SK-N-SH treated with all-trans-retinoic acid at 6 μM for 48 hours (cell line): Measurements from ENCODE around the gene CHRNB1.

Source experiments
- ATAC-seq: fragments of 200-7000 bp; cut with Tn5 transposase; 3 replicates; pipeline ENCODE4 v1.9.1; 2020; ENCODE audit warnings: mild to moderate bottlenecking, moderate library complexity
- ARNTL ChIP-seq: fragments of 450-650 bp; formaldehyde crosslinking; IDR thresholded peaks from 2 replicates; pipeline ENCODE4 v1.5.0; 2020; ENCODE audit warnings: low read depth, mild to moderate bottlenecking, moderate library complexity, borderline replicate concordance
- BACH2 ChIP-seq: fragments of 250-450 bp; sonication (Bioruptor Pico); IDR thresholded peaks from 2 replicates; pipeline ENCODE4 v1.9.0; 2021; ENCODE audit warnings: mild to moderate bottlenecking, borderline replicate concordance
- CREB5 ChIP-seq: fragments of 250-450 bp; sonication (Bioruptor Pico); IDR thresholded peaks from 2 replicates; pipeline ENCODE4 v1.5.1; 2020; ENCODE audit warnings: low read depth, mild to moderate bottlenecking, moderate library complexity
- CSDC2 ChIP-seq: fragments of 250-450 bp; sonication (Bioruptor Pico); IDR thresholded peaks from 2 replicates; pipeline ENCODE4 v1.5.0; 2020; ENCODE audit warnings: mild to moderate bottlenecking, moderate library complexity
- CSRNP3 ChIP-seq: fragments of 250-450 bp; sonication (Bioruptor Pico); IDR thresholded peaks from 2 replicates; pipeline ENCODE4 v1.5.1; 2021; ENCODE audit warnings: mild to moderate bottlenecking, moderate library complexity
- ESRRG ChIP-seq: fragments of 250-450 bp; sonication (Bioruptor Pico); IDR thresholded peaks from 2 replicates; pipeline ENCODE4 v1.6.1; 2021; ENCODE audit warnings: mild to moderate bottlenecking
- GLIS3 ChIP-seq: fragments of 250-450 bp; sonication (Bioruptor Pico); IDR thresholded peaks from 2 replicates; pipeline ENCODE4 v1.5.0; 2020; ENCODE audit warnings: mild to moderate bottlenecking, moderate library complexity
- ISL1 ChIP-seq: fragments of 250-450 bp; sonication (Bioruptor Pico); IDR thresholded peaks from 2 replicates; pipeline ENCODE4 v2.1.2; 2022; ENCODE audit warnings: mild to moderate bottlenecking, moderate library complexity
- PPARA ChIP-seq: fragments of 250-450 bp; sonication (Bioruptor Pico); IDR thresholded peaks from 2 replicates; pipeline ENCODE4 v1.5.0; 2020; ENCODE audit warnings: mild to moderate bottlenecking, borderline replicate concordance
- RARB ChIP-seq: fragments of 250-450 bp; sonication (Bioruptor Pico); IDR thresholded peaks from 2 replicates; pipeline ENCODE4 v1.8.0; 2021; ENCODE audit warnings: mild to moderate bottlenecking, moderate library complexity
- SNAI2 ChIP-seq: fragments of 250-450 bp; sonication (Bioruptor Pico); IDR thresholded peaks from 2 replicates; pipeline ENCODE4 v1.5.0; 2020; ENCODE audit warnings: mild to moderate bottlenecking, moderate library complexity
- TCF4 ChIP-seq: fragments of 250-450 bp; sonication (Bioruptor Pico); IDR thresholded peaks from 2 replicates; pipeline ENCODE4 v1.8.0; 2021; ENCODE audit warnings: mild to moderate bottlenecking, moderate library complexity, borderline replicate concordance
- TSHZ2 ChIP-seq: fragments of 250-450 bp; sonication (Bioruptor Pico); IDR thresholded peaks from 2 replicates; pipeline ENCODE4 v1.5.0; 2020; ENCODE audit warnings: mild to moderate bottlenecking, moderate library complexity
- ZC3H10 ChIP-seq: fragments of 250-450 bp; sonication (Bioruptor Pico); IDR thresholded peaks from 2 replicates; pipeline ENCODE4 v1.5.1; 2021; ENCODE audit warnings: mild to moderate bottlenecking, moderate library complexity
- ZFP3 ChIP-seq: fragments of 250-450 bp; sonication (Bioruptor Pico); IDR thresholded peaks from 2 replicates; pipeline ENCODE4 v1.5.0; 2020; ENCODE audit warnings: mild to moderate bottlenecking, moderate library complexity
- ZFP30 ChIP-seq: fragments of 450-650 bp; formaldehyde crosslinking; IDR thresholded peaks from 2 replicates; pipeline ENCODE4 v1.5.0; 2022; ENCODE audit warnings: mild to moderate bottlenecking, moderate library complexity
- ZNF565 ChIP-seq: fragments of 450-650 bp; formaldehyde crosslinking; conservative IDR thresholded peaks from 2 replicates; pipeline ENCODE4 v1.5.0; 2020; ENCODE audit warnings: low read depth, mild to moderate bottlenecking, moderate library complexity
- TF ChIP-seq, protein P1 (sequence below): fragments of 250-450 bp; sonication (Bioruptor Pico); IDR thresholded peaks from 2 replicates; pipeline ENCODE4 v1.8.0; 2020; ENCODE audit warnings: mild to moderate bottlenecking, moderate library complexity, borderline replicate concordance

Gene CHRNB1

GRCh38 chr17:7459961-7460545 is 15.2 kb downstream of the CHRNB1 start:
- ATAC-seq, result no peak
- TF ChIP-seq ARNTL (no peak), ZFP30 (no peak), TSHZ2 (CRISPR knock-in tag) (no peak), ISL1 (CRISPR knock-in tag) (no peak), CSRNP3 (CRISPR knock-in tag) (no peak), ESRRG (CRISPR knock-in tag) (no peak), ZC3H10 (CRISPR knock-in tag) (no peak), TCF4 (CRISPR knock-in tag) (no peak), GLIS3 (no peak), RARB (CRISPR knock-in tag) (no peak), SNAI2 (CRISPR knock-in tag) (no peak), ZFP3 (no peak), CSDC2 (CRISPR knock-in tag) (no peak)
- TF ChIP-seq, protein P1, sequence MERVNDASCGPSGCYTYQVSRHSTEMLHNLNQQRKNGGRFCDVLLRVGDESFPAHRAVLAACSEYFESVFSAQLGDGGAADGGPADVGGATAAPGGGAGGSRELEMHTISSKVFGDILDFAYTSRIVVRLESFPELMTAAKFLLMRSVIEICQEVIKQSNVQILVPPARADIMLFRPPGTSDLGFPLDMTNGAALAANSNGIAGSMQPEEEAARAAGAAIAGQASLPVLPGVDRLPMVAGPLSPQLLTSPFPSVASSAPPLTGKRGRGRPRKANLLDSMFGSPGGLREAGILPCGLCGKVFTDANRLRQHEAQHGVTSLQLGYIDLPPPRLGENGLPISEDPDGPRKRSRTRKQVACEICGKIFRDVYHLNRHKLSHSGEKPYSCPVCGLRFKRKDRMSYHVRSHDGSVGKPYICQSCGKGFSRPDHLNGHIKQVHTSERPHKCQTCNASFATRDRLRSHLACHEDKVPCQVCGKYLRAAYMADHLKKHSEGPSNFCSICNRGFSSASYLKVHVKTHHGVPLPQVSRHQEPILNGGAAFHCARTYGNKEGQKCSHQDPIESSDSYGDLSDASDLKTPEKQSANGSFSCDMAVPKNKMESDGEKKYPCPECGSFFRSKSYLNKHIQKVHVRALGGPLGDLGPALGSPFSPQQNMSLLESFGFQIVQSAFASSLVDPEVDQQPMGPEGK (CRISPR knock-in tag), result no peak

DNA sequence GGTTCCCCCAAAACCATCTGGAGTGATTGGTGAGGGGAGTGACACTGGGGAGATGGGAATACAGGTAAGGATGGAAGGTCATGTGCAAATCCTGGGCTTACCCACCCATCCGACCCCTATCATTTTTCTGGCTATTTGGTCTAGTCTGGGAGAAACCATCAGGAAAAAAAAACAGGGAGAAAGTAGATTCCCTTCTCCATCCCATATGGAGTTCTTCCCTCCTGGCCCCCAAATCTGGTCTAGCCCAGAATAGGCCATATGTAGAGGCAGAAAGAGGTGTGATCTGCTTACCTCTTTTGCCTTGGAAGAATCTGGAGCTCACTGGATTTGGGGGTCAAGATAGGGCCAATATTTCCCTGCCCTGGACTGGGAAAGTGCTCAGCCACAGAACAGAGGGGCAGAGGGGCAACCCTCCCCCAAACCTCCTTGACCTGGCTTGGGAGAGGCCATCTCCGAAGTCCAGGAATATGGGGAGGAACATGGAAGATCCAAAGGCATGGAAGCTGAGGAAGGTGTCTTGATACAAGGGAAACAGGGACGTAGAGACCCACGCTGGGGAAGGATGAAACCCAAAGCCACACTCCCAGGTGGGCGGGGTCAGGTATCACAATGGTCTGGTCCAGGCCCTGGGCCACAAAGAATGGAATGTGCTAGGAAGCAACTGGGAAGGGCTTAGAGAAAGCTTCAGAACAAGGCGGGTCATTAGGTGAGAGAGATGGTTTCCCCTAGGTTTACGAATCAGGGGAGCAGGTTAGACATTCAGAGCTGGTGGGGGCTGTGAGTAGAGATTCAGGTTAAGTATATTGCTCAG is 16.2 kb downstream of the CHRNB1 start:
- no peak for TF ChIP-seq GLIS3
- TF ChIP-seq CSDC2 (CRISPR knock-in tag), result no peak
- no peak for TF ChIP-seq BACH2 (CRISPR knock-in tag)
- no peak for ATAC-seq

GRCh38 chr17:7462474-7463371 is 17.9 kb downstream of the CHRNB1 start:
- no peak for ATAC-seq
- TF ChIP-seq TSHZ2 (CRISPR knock-in tag), result no peak
- TF ChIP-seq RARB (CRISPR knock-in tag), result no peak
- TF ChIP-seq BACH2 (CRISPR knock-in tag), result no peak
- no peak for TF ChIP-seq ZFP30
- TF ChIP-seq ZNF565 (CRISPR knock-in tag), result no peak
- TF ChIP-seq PPARA (CRISPR knock-in tag), result no peak
- no peak for TF ChIP-seq CREB5 (CRISPR knock-in tag)
- no peak for TF ChIP-seq SNAI2 (CRISPR knock-in tag)
- TF ChIP-seq CSDC2 (CRISPR knock-in tag), result no peak
- no peak for TF ChIP-seq ISL1 (CRISPR knock-in tag)
- TF ChIP-seq, all 23 proteins: peak for 0
